ENCODE data around the gene WNT2.

GRCh38 chr7:117271566-117271965 lies 51.3 kb downstream of the WNT2 start:
- no peak for TF ChIP-seq YY1 (IDR thresholded peaks at IDR 0.05; ENCODE audit: insufficient read depth, insufficient read length)
- no peak for TF ChIP-seq SUZ12 (IDR thresholded peaks at IDR 0.05; ENCODE audit: extremely low read depth, insufficient read depth, insufficient read length)
